ENCODE data around the gene CLIC5. TPM values are rescaled to one million over a fixed set of nuclear protein-coding genes. Genes with fewer than 3 reads are reported as not detected.

Gene CLIC5
- total RNA-seq, 1 experiment from 2014 or later: not detected

DNA sequence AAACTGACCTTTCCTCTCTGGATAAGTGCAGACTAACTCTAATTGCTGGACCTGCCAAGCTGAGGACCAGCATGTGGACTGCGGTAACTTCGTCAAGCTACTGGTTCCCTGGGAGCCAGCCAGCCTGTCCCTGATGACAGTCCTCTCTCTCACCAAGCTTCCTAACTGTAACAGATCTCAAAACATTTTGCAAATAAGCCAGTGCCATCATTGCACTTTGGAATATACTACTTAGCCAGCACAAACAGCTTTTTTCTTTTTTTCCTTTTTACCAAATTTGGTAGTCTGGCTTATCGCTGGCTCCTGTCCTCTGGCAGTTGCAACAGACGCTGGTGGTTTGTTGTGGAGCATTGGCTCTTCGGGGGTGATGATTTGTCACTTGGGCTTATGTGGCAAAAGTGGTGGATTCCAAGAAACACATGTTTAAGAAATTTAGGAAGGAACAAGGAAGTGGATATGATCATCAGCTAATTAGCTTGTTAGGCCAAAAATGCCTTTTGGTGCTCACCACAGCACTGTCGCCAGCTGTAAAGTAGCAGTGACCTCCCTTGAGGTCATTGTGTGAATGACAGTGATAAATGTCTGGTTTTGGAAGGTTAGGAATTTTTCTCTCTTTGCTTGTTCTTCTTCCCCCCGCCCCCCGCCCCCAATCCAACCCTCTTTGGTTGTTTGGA, 171.7 kb downstream of the CLIC5 start:
- DNase-seq (ENCODE audit: low read depth): peak; percentile 17

GRCh38 chr6:45841062-45841461, 174.6 kb downstream of the CLIC5 start:
- no peak for DNase-seq (ENCODE audit: low read depth)

DNA sequence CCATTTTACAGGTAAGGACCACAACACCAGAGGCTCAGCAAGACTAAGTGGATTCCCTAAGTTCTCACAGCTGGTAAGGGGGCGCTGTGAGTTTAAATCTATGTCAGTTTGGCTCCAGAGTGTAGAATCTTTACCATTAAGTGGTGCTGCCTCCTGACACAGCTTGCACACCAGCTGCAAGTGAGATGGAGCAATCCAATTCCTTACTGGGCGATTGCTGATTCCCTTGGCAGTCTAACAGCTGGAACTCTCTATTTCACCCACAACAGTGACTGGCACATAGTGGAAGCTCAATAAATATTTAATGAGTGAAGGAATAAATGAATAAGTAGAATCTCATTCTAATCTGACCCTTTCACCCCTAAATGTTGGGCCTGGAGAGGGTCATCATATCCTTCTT, 176.7 kb downstream of the CLIC5 start:
- DNase-seq (ENCODE audit: low read depth): no peak

GRCh38 chr6:45838451-45838850, 177.2 kb downstream of the CLIC5 start:
- no peak for DNase-seq (ENCODE audit: low read depth)

DNA sequence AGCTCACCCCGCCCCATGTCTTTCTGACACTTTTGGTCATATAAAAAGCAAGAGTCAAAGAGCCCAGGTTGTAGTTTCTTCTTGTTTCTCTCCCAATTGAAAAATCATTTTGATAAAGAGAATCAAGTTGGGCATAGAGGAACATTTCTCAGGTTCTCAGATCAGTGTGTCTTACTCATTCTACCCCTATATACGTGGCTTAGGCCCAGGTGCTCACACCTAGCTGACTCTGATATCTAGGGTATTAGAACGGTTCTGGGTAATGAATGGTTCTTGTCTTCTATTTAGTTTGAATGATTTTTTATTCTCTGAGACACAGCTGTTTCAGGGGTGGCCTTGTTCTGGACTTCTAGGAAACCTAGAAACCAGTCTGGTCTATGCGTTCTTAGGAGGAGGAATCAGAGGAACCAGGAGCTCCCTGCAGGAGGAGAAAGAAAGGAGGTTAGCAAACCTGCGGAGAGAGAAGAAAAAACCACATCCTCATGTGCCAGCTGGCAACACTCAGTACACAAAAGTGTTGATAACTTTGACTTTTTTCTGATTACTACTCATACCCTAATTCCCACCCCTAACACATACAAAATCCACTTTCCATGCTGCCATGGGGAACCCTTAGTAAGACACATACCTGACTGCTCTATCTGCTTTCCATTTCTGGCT, 178.0 kb downstream of the CLIC5 start:
- DNase-seq (ENCODE audit: low read depth): no peak

GRCh38 chr6:45836984-45837383, 178.7 kb downstream of the CLIC5 start:
- DNase-seq (ENCODE audit: low read depth): no peak

GRCh38 chr6:45836438-45836824, 179.2 kb downstream of the CLIC5 start:
- no peak for DNase-seq (ENCODE audit: low read depth)

DNA sequence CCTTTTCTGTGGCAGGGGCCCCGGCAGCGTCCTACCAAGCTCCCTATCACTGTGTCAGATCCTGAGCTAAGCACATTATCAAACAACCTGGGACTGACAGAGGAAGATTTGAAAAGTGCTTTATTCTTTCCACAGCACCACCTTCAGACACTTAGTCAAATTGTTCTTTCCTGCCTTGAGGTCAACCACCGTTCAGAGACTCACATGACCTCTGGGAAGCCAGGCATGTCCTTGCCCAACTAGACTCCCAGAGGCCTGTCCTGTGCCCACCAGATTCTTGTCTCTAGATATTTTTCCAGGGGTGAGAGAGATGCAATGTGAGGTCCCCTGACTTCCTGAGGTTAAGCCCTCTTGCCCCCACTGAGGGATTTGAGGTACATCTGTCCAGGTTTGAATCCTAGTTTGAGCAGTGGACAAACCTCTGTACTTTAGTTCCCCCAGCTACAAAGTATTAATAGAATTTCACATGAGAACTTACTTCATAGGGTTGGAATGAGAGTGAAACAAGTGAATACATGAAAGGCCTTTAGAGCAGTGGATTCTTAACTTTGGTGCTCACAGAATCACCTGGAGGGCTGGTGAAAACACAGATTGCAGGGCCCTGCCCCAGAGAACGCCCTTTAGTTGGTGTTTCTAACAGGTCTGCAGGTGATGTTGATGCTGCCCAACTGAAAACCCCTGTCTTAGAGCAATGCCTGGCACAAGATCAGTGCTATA, 179.8 kb downstream of the CLIC5 start:
- DNase-seq (ENCODE audit: low read depth): peak; percentile 19

DNA sequence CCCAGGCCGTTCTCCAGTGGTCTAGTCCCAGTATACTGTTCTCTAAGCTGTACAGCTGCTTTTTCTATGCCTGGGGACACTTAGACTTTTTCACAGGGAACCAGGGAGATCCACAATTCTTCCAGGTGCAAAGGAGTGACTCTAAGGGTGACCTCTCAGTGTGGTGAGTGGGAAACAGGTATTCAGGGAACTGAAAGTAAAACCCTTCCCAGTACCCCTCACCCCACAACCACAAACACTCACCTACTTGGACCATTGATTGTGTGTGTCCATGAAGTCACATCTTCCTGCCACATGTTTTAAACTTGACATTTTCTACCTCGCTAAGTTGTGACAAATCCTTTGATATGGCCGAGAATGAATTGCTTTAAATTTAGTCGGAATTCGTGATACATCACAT, 183.6 kb downstream of the CLIC5 start:
- DNase-seq (ENCODE audit: low read depth): no peak

Other genes starting within 250 kb of the CLIC5 start
- 1.8 and 1.9 TPM in 2 replicates for gene ENPP4, start 114.1 kb upstream of the CLIC5 start, total RNA-seq (2014; rRNA removed)
- gene ENPP5, start 155.1 kb upstream of the CLIC5 start, total RNA-seq (2014; rRNA removed): 1.3 and 2.2 TPM in 2 replicates

All from LHCN-M2 (cell line).